K562 (cell line): ENCODE results near the gene XPC. TPM values are rescaled to one million over a fixed set of nuclear protein-coding genes. Genes with fewer than 3 reads are reported as not detected.

Experiments used
- BRCA1 ChIP-seq, 2 experiments: fragments of 450-650 bp in 1 of 2; sonication (generic) in 1 of 2; formaldehyde crosslinking in 1 of 2; IDR thresholded peaks; 2 replicates each; pipeline versions ENCODE4 v1.5.0 to v1.6.1; 2017 to 2020; ENCODE audit warnings: mild to moderate bottlenecking in 1 of 2, missing genetic modification reagents in 1 of 2
- CBX5 ChIP-seq: IDR thresholded peaks from 2 replicates; pipeline ENCODE4 v1.6.1; 2014; ENCODE audit warnings: low read depth, borderline replicate concordance
- CEBPB ChIP-seq: fragments of 450-650 bp; IDR thresholded peaks from 2 replicates; pipeline ENCODE4 v1.6.1; 2016; ENCODE audit warnings: missing genetic modification characterization, missing compliant biosample characterization
- GTF2E2 ChIP-seq: fragments of 200-800 bp; sonication (Bioruptor generic); IDR thresholded peaks from 2 replicates; pipeline ENCODE4 v1.6.1; 2016; ENCODE audit warnings: missing genetic modification characterization, missing compliant biosample characterization
- KLF1 ChIP-seq: fragments of 450-650 bp; IDR thresholded peaks from 2 replicates; pipeline ENCODE4 v1.6.1; 2016; ENCODE audit warnings: missing genetic modification characterization, missing compliant biosample characterization
- MBD1 ChIP-seq: fragments of 250-450 bp; sonication (Bioruptor Pico); IDR thresholded peaks from 2 replicates; pipeline ENCODE4 v1.8.0; 2022; ENCODE audit warnings: inconsistent platforms
- PATZ1 ChIP-seq: fragments of 250-450 bp; sonication (Bioruptor Pico); IDR thresholded peaks from 2 replicates; pipeline ENCODE4 v1.5.0; 2020; ENCODE audit warnings: mild to moderate bottlenecking, borderline replicate concordance
- PHF8 ChIP-seq: fragments of 200-600 bp; sonication (generic); IDR thresholded peaks from 2 replicates; pipeline ENCODE4 v1.6.1; 2012; ENCODE audit warnings: mixed run types, mild to moderate bottlenecking, inconsistent platforms, low read length, moderate library complexity, borderline replicate concordance
- POU5F1 ChIP-seq: fragments of 150-350 bp; IDR thresholded peaks from 2 replicates; pipeline ENCODE4 v1.6.1; 2014; ENCODE audit warnings: borderline replicate concordance, low read length, low read depth, mild to moderate bottlenecking; ENCODE audit not compliant: partially characterized antibody
- SMARCE1 ChIP-seq: fragments of 450-650 bp; IDR thresholded peaks from 2 replicates; pipeline ENCODE4 v1.7.1; 2016; ENCODE audit warnings: mild to moderate bottlenecking
- TFAP4 ChIP-seq: sonication (generic); formaldehyde crosslinking; IDR thresholded peaks from 2 replicates; pipeline ENCODE4 v1.8.0; 2022; ENCODE audit warnings: missing genetic modification reagents, mild to moderate bottlenecking, moderate library complexity, borderline replicate concordance
- ZNF140 ChIP-seq: fragments of 250-450 bp; sonication (Bioruptor Pico); IDR thresholded peaks from 2 replicates; pipeline ENCODE4 v1.8.0; 2021; ENCODE audit warnings: moderate library complexity, mild to moderate bottlenecking, inconsistent platforms
- ZNF263 ChIP-seq: sonication (generic); formaldehyde crosslinking; IDR thresholded peaks from 2 replicates; pipeline ENCODE4 v1.8.0; 2022; ENCODE audit warnings: mild to moderate bottlenecking, missing genetic modification reagents, borderline replicate concordance
- ZNF407 ChIP-seq: fragments of 450-650 bp; IDR thresholded peaks from 2 replicates; pipeline ENCODE4 v1.6.1; 2016; ENCODE audit warnings: low read depth
- polyA plus RNA-seq, 8 experiments: library from polyadenylated mRNA; depleted of rRNA in 4 of 8; stranded (reverse) in 5 of 8; unstranded in 3 of 8; fragments of >200 nt; fragmentation: Nextera tagmentation in 2 of 8; fragmentation: Illumina TruSeq in 1 of 8; extraction: Ambion mirVana in 2 of 8; extraction: Trizol in 1 of 8; gene quantifications; 2 replicates each; pipeline versions ENCODE4 v1.2.1 to v1.2.3, GENCODE V29; 2011 to 2014; ENCODE audit warnings: inconsistent platforms in 1 of 8, missing spikeins in 1 of 8
- total RNA-seq, 7 experiments: library from RNA; depleted of rRNA in 6 of 7; stranded (reverse); fragments of >200 nt in 6 of 7; fragmentation: Illumina TruSeq in 2 of 7; extraction: Trizol in 2 of 7; gene quantifications; 2 replicates each; pipeline versions ENCODE4 v1.2.1 to v1.2.3, GENCODE V29; 2011 to 2021; ENCODE audit warnings: low replicate concordance in 1 of 7

XPC gene
- total and polyA plus RNA-seq, 9 of the 15 experiments (the other 6 are each of a cell fraction or from before 2014, with no cell fraction given), result 3.8 to 54.7 (median 41.3) TPM

- no peak for TF ChIP-seq SMARCE1
- no peak for TF ChIP-seq ZNF407
- TF ChIP-seq PATZ1 (CRISPR knock-in tag), result 0 out of 2 replicates have a peak, but pooled peaks have one; percentile 6
- peak; percentile 53; the same call in 1 of the 2 replicates for TF ChIP-seq MBD1
- no peak for TF ChIP-seq POU5F1
- peak; percentile 66; the same call in 1 of the 2 replicates for TF ChIP-seq GTF2E2 (tag)
- no peak for TF ChIP-seq PHF8
- TF ChIP-seq KLF1 (tag), result peak; percentile 31; the same call in 1 of the 2 replicates
- TF ChIP-seq CEBPB, result no peak
- no peak for TF ChIP-seq ZNF140 (CRISPR knock-in tag)
- TF ChIP-seq CBX5, result no peak
- TF ChIP-seq TFAP4 (CRISPR knock-in tag), result peak; percentile 2; the same call in 1 of the 2 replicates
- TF ChIP-seq ZNF263 (CRISPR knock-in tag), result 0 out of 2 replicates have a peak, but pooled peaks have one; percentile 39
- TF ChIP-seq BRCA1 (IDR thresholded peaks at IDR 0.05), result no peak
- 0 out of 2 replicates have a peak, but pooled peaks have one; percentile 67 for TF ChIP-seq BRCA1 (CRISPR knock-in tag; IDR thresholded peaks at IDR 0.05)
Measured at GRCh38 chr3:14202874-14203520, 24.6 kb upstream of the XPC start (continued).
